Measurements from ENCODE around the gene ZNF385C. TPM values are rescaled to one million over a fixed set of nuclear protein-coding genes. Genes with fewer than 3 reads are reported as not detected.
"Not testable (repeated sequence)": the region's sequence is repeated elsewhere in the genome, so short reads cannot be mapped to it uniquely, and the experiment has no call there.

Gene ZNF385C
- total RNA-seq, 1 donor from 2014 or later = under 0.01 TPM

DNA sequence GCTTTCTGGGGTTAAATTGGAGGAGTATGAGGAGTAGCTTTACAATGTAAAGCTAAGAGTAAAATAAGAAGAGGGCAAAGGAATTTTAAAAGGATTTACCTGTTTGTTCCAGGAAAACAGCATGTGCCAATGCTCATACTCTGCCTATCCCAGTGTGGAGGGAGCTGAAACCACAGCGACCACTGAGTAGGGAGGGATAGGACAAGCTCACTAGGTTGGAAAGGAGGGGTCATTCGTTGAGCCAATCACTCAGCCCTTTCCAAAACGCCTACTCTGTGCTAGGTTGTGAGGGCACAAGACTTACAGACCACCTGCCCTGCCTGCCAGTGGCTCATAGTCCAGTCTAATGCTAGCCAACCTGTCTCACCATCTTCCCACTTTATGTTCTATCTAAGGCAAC is 79.9 kb downstream of the ZNF385C start:
- FAIRE-seq = no peak
- Histone ChIP-seq H3K36me3 (ENCODE audit: control insufficient read depth, insufficient read depth, low read length) (peaks cover 12% of the 10 kb centered on the region), H3K4me3 (ENCODE audit: low read depth, low read length) (peak overlapping the region; percentile 85), H3K27me3 (ENCODE audit: control insufficient read depth, insufficient read depth, low read length) (no peaks in the 10 kb centered on the region)
- no peak for DNase-seq (ENCODE audit: low read depth)
- TF ChIP-seq, protein P1, sequence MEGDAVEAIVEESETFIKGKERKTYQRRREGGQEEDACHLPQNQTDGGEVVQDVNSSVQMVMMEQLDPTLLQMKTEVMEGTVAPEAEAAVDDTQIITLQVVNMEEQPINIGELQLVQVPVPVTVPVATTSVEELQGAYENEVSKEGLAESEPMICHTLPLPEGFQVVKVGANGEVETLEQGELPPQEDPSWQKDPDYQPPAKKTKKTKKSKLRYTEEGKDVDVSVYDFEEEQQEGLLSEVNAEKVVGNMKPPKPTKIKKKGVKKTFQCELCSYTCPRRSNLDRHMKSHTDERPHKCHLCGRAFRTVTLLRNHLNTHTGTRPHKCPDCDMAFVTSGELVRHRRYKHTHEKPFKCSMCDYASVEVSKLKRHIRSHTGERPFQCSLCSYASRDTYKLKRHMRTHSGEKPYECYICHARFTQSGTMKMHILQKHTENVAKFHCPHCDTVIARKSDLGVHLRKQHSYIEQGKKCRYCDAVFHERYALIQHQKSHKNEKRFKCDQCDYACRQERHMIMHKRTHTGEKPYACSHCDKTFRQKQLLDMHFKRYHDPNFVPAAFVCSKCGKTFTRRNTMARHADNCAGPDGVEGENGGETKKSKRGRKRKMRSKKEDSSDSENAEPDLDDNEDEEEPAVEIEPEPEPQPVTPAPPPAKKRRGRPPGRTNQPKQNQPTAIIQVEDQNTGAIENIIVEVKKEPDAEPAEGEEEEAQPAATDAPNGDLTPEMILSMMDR (IDR thresholded peaks at IDR 0.05; ENCODE audit: insufficient read depth, low read length, severe bottlenecking) = no peak

DNA sequence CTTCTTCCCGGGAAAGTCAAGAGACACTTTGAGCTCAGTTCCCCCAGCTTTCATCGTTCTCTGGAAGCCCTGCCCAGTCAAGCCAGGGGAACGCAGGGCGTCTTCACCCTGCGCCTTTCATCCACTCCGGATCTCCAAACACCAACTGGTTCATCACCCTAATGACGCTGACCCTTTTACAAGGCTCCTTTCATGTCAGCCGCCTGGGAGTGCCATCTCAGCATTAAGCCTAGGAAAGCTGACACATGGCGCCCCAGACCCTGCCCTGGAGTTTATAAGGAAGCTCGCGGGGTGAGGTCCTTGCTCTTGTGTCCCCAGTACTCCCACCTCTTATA is 80.4 kb downstream of the ZNF385C start:
- TF ChIP-seq, protein P1 (IDR thresholded peaks at IDR 0.05; ENCODE audit: insufficient read depth, low read length, severe bottlenecking) = no peak
- peak overlapping the region; percentile 85 for H3K4me3 ChIP-seq (ENCODE audit: low read depth, low read length)
- no peak for FAIRE-seq
- peaks cover 10% of the 10 kb centered on the region for H3K36me3 ChIP-seq (ENCODE audit: control insufficient read depth, insufficient read depth, low read length)
- peak; percentile 64 for DNase-seq (ENCODE audit: low read depth)
- H3K27me3 ChIP-seq (ENCODE audit: control insufficient read depth, insufficient read depth, low read length) = no peaks in the 10 kb centered on the region

DNA sequence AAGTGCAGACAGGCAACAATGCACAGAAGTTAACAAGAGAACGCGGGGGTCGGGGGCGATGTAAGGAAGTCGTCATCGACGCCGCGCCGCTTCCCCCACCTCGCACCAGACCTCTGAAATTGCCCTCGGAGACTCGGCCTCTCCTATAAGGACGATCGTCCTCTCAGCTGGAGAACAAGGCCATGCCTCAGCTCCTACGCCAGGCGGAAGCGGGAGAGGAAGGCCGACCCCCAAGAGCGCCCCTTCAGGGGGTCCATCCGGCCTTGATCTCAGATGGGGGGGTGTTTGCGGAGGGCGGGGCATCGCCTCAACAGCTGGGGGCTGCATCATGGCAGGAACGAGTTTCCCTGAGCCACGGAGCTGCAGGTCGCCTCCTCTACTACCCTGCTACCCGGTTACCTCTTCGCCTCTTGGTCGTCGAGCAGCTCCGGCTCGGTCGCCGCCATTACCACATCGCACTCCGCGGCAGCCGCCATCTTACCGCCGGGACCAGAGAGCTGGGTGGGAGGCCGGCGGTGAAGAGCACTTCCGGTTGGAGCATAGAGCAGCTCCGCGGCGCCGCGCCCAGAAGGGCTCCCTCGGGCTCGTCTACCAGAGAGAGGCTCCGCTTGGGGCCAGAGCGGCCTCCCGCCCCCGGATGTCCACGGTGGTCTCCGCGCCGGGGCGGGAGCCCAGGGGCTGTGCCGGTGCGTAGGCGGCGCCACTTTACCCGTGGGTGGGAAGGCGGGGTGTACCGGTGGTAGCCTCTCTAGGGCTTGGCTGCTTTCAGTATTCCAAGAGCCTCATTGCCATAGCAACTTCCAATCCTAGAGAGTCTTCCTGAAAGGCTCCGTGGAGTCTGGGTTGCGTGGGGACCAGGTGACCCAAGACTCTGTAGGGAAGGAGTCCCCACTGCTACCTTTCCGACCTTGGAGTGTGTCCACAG is 81.1 kb downstream of the ZNF385C start, which contains the start of gene DNAJC7:
DNAJC7 (minus strand) TSS at position 499 of the 925 bp plus-strand sequence; CDS start at position 476, 23 bp downstream.
- H3K27me3 ChIP-seq (ENCODE audit: control insufficient read depth, insufficient read depth, low read length) = no peaks in the 10 kb centered on the region
- H3K4me3 ChIP-seq (ENCODE audit: low read depth, low read length) = peak within 1 kb of the TSS; percentile 85
- no peak for FAIRE-seq
- TF ChIP-seq, protein P1 (IDR thresholded peaks at IDR 0.05; ENCODE audit: insufficient read depth, low read length, severe bottlenecking) = no peak
- peak; percentile 70 for DNase-seq (ENCODE audit: low read depth)
- peaks cover 3% of the 10 kb centered on the region for H3K36me3 ChIP-seq (ENCODE audit: control insufficient read depth, insufficient read depth, low read length)

DNA sequence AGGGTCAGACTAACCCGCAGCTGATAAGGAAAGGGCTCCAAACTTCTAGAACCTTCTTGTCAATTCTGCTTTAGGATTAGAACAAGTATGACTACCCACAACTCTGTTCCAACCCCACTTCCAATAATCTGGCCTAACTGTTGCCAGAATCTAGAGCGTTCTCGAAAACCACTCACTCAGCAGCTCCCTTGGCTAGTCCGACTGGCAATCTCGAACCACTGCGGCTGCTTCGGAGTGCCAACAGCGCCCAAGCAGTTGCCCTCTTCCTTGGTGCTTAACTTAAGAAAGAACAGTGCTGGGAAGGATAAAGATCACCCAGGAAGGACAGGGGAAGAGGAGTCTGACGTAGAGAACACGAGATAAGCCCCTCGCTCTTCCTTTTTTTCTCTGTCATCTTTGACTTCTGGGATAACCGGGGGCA is 81.9 kb downstream of the ZNF385C start:
- DNase-seq (ENCODE audit: low read depth) (peak; percentile 23), FAIRE-seq (no peak)
- no peaks in the 10 kb centered on the region for H3K27me3 ChIP-seq (ENCODE audit: control insufficient read depth, insufficient read depth, low read length)
- H3K4me3 ChIP-seq (ENCODE audit: low read depth, low read length) = peak overlapping the region; percentile 85
- TF ChIP-seq, protein P1 (IDR thresholded peaks at IDR 0.05; ENCODE audit: insufficient read depth, low read length, severe bottlenecking) = no peak
- H3K36me3 ChIP-seq (ENCODE audit: control insufficient read depth, insufficient read depth, low read length) = no peaks in the 10 kb centered on the region

DNA sequence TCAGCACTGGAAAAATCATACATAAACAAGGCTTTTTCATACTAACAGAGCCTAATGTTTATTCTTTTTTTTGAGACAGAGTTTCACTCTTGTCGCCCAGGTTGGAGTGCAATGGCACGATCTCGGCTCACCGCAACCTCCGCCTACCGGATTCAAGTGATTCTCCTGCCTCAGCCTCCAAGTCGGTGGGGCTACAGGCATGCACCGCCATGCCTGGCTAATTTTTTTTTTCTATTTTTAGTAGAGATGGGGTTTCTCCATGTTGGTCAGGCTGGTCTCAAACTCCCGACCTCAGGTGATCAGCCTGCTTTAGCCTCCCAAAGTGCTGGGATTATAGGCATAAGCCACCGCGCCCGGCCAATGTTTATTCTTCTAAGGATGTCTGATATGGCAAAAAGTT is 84.5 kb downstream of the ZNF385C start:
- FAIRE-seq; H3K36me3 ChIP-seq (ENCODE audit: control insufficient read depth, insufficient read depth, low read length); H3K27me3 ChIP-seq (ENCODE audit: control insufficient read depth, insufficient read depth, low read length); DNase-seq (ENCODE audit: low read depth); H3K4me3 ChIP-seq (ENCODE audit: low read depth, low read length): not testable (repeated sequence)

DNA sequence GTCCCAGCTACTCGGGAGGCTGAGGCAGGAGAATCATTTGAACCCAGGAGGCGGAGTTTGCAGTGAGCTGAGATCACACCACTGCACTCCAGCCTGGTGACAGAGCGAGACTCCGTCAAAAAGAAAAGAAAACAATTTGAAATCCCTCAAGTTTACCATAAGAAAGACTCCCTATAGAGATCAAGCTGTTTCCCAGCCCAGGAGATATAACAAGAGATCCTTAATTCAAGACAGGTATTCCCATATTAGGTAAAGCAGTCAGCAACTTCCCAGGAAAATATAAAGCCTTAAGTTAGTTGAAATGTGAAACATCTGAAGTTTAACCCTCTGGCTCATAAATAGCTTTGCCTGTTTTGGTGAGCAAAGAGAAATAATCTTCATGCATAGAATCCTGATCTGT is 85.9 kb downstream of the ZNF385C start:
- not testable (repeated sequence) for H3K27me3 ChIP-seq (ENCODE audit: control insufficient read depth, insufficient read depth, low read length); DNase-seq (ENCODE audit: low read depth); FAIRE-seq; H3K36me3 ChIP-seq (ENCODE audit: control insufficient read depth, insufficient read depth, low read length); H3K4me3 ChIP-seq (ENCODE audit: low read depth, low read length)
